SU-DHL-6 (cell line): ENCODE measurements around the gene SRGAP3.

ENCODE experiments used
- EZH2phosphoT487 ChIP-seq: fragments of 200-600 bp; sonication (generic), shearing (Covaris generic); conservative IDR thresholded peaks from 2 replicates; pipeline ENCODE4 v1.6.1; 2018; ENCODE audit warnings: mild to moderate bottlenecking, antibody characterized with exemption, low read length, moderate library complexity, mixed read lengths
- TF ChIP-seq, protein P1 (sequence below): fragments of 200-600 bp; sonication (generic); IDR thresholded peaks from one replicate; pipeline ENCODE4 v1.5.1; 2017; ENCODE audit warnings: antibody characterized with exemption, mild to moderate bottlenecking, low read length, moderate library complexity; ENCODE audit not compliant: insufficient read depth, poor library complexity, severe bottlenecking

DNA sequence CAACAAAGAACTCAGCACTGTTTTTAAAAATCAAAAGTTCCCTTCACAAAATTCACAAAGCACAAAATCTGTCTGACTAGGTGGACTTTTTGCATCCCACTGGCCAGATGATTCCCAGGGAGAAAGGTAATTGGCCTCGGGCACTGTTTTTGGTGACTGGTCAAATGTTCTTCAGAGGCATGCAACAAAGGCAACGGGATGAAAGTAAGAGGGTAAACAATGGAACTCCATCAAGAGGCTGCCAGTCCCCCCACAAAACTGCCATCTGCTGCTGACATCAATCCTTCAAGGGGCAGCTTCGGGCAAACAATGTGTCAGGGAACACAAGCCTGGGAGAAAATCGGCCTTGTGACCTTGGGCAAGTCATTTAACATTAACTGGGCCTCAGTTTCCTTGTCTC, 3.3 kb downstream of the SRGAP3 start:
- TF ChIP-seq, protein P1, sequence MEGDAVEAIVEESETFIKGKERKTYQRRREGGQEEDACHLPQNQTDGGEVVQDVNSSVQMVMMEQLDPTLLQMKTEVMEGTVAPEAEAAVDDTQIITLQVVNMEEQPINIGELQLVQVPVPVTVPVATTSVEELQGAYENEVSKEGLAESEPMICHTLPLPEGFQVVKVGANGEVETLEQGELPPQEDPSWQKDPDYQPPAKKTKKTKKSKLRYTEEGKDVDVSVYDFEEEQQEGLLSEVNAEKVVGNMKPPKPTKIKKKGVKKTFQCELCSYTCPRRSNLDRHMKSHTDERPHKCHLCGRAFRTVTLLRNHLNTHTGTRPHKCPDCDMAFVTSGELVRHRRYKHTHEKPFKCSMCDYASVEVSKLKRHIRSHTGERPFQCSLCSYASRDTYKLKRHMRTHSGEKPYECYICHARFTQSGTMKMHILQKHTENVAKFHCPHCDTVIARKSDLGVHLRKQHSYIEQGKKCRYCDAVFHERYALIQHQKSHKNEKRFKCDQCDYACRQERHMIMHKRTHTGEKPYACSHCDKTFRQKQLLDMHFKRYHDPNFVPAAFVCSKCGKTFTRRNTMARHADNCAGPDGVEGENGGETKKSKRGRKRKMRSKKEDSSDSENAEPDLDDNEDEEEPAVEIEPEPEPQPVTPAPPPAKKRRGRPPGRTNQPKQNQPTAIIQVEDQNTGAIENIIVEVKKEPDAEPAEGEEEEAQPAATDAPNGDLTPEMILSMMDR: no peak
- no peak for TF ChIP-seq EZH2phosphoT487
